Neutrophil (primary cell): ENCODE measurements around the gene TLR9.

Experiments
- H3K27ac ChIP-seq: fragments of 200-600 bp; sonication (generic); 2 replicates; pipeline ENCODE4 v1.5.1; 2016; ENCODE audit warnings: mild to moderate bottlenecking, moderate library complexity
- H3K27me3 ChIP-seq: fragments of 200-600 bp; sonication (generic); 2 replicates; pipeline ENCODE4 v1.6.0; 2016; ENCODE audit warnings: mild to moderate bottlenecking
- H3K36me3 ChIP-seq: fragments of 200-600 bp; sonication (generic); 2 replicates; pipeline ENCODE4 v1.5.1; 2017
- H3K4me1 ChIP-seq, 2 experiments: fragments of 200-600 bp in 1 of 2; sonication (generic) in 1 of 2; 1 replicate in 1 of 2; 2 replicates in 1 of 2; pipeline versions ENCODE4 v1.5.1 to v1.6.1; 2013 to 2016; ENCODE audit warnings: low read depth in 1 of 2, low read length in 1 of 2, mild to moderate bottlenecking in 1 of 2, moderate library complexity in 1 of 2; ENCODE audit not compliant: control insufficient read depth in 1 of 2, insufficient read depth in 1 of 2
- H3K4me3 ChIP-seq, 2 experiments: fragments of 200-600 bp in 1 of 2; sonication (generic) in 1 of 2; 1 replicate in 1 of 2; 2 replicates in 1 of 2; pipeline ENCODE4 v1.5.1; 2013 to 2016; ENCODE audit warnings: low read depth in 1 of 2, low read length in 1 of 2, mild to moderate bottlenecking in 1 of 2, moderate library complexity in 1 of 2
- H3K9me3 ChIP-seq: fragments of 200-600 bp; sonication (generic); 2 replicates; pipeline ENCODE4 v1.5.1; 2016
- TF ChIP-seq, protein P1 (sequence below): fragments of 200-600 bp; sonication (generic); IDR thresholded peaks from 2 replicates; pipeline ENCODE4 v1.5.1; 2016; ENCODE audit warnings: antibody characterized with exemption

The TLR9 gene

DNA sequence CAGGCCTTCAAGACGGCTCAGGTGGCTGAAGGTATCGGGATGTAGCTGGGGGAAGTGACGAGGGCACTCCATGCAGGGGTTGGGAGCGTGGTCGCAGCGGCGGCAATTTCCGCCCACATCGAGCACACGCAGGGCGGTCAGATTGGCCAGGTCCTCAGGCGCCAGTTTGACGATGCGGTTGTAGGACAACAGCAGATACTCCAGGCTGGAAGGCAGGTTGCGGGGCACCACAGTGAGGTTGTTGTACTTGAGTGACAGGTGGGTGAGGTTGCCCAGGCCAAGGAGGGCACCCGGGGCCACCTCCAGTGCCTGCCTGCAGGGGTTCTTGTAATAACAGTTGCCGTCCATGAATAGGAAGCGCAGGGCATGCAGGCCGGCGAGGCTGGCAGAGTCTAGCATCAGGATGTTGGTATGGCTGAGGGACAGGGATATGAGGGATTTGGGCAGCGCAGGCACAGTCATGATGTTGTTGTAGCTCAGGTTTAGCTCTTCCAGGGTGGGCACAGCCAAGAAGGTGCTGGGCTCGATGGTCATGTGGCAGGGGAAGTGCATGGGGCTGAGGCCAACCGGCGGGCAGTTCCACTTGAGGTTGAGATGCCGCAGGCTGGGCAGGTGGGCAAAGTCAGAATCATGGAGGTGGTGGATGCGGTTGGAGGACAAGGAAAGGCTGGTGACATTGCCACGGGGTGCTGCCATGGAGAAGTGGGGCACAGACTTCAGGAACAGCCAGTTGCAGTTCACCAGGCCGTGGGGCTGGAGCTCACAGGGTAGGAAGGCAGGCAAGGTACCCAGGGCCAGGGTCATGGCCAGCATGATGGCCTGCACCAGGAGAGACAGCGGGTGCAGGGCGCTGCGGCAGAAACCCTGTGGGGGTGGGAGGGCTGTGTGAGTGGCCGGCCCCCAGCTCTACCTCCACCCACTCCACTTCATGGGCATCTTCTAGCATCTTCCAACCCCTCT, 1.7 kb downstream of the TLR9 start:
- H3K4me1 ChIP-seq = peaks cover 29 to 39% of the 10 kb centered on the region in 2 experiments

DNA sequence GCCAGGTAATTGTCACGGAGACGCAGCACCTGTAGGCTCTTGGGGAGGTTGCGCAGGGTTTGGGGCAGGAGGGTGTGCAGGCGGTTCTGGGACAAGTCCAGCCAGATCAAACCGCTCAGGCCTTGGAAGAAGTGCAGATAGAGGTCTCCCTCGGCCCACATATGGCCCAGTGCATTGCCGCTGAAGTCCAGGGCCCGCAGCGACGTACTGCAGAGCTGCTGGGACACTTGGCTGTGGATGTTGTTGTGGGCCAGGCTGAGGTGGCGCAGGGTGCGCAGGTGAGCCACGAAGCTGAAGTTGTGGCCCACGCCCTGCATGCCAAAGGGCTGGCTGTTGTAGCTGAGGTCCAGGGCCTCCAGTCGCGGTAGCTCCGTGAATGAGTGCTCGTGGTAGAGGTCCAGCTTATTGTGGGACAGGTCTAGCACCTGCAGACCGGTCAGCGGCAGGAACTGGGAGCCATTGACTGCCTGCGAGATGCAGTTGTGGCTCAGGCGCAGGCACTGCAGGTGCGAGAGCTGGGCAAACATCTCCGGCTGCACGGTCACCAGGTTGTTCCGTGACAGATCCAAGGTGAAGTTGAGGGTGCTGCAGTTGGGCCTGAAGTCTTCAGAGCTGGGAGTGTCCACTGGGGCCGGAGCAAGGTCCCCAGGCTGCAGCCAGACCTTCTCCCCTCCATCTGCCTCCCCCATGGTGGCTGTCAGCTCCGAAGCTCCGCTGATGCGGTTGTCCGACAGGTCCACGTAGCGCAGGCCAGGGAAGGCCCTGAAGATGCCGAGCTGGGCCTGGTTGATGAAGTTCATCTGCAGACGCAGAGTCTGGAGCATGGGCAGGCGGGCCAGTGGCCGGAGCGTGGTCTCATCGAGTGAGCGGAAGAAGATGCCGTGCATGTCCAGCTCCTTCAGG, 2.9 kb downstream of the TLR9 start:
- Histone ChIP-seq H3K27me3 (no peaks in the 10 kb centered on the region), H3K4me3 (no peak overlapping the region), H3K27ac (no peak overlapping the region), H3K4me1 (peaks cover 38 to 51% of the 10 kb centered on the region in 2 experiments), H3K36me3 (peaks cover 47% of the 10 kb centered on the region), H3K9me3 (no peaks in the 10 kb centered on the region)
- TF ChIP-seq, protein P1, sequence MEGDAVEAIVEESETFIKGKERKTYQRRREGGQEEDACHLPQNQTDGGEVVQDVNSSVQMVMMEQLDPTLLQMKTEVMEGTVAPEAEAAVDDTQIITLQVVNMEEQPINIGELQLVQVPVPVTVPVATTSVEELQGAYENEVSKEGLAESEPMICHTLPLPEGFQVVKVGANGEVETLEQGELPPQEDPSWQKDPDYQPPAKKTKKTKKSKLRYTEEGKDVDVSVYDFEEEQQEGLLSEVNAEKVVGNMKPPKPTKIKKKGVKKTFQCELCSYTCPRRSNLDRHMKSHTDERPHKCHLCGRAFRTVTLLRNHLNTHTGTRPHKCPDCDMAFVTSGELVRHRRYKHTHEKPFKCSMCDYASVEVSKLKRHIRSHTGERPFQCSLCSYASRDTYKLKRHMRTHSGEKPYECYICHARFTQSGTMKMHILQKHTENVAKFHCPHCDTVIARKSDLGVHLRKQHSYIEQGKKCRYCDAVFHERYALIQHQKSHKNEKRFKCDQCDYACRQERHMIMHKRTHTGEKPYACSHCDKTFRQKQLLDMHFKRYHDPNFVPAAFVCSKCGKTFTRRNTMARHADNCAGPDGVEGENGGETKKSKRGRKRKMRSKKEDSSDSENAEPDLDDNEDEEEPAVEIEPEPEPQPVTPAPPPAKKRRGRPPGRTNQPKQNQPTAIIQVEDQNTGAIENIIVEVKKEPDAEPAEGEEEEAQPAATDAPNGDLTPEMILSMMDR = no peak

More for the DNA sequence above, 1.7 kb downstream of the TLR9 start:
- H3K4me3 ChIP-seq = no peak overlapping the region
- H3K9me3 ChIP-seq = no peaks in the 10 kb centered on the region
- TF ChIP-seq, protein P1 = no peak
- no peak overlapping the region for H3K27ac ChIP-seq
- peaks cover 59% of the 10 kb centered on the region for H3K36me3 ChIP-seq
- H3K27me3 ChIP-seq = no peaks in the 10 kb centered on the region

DNA sequence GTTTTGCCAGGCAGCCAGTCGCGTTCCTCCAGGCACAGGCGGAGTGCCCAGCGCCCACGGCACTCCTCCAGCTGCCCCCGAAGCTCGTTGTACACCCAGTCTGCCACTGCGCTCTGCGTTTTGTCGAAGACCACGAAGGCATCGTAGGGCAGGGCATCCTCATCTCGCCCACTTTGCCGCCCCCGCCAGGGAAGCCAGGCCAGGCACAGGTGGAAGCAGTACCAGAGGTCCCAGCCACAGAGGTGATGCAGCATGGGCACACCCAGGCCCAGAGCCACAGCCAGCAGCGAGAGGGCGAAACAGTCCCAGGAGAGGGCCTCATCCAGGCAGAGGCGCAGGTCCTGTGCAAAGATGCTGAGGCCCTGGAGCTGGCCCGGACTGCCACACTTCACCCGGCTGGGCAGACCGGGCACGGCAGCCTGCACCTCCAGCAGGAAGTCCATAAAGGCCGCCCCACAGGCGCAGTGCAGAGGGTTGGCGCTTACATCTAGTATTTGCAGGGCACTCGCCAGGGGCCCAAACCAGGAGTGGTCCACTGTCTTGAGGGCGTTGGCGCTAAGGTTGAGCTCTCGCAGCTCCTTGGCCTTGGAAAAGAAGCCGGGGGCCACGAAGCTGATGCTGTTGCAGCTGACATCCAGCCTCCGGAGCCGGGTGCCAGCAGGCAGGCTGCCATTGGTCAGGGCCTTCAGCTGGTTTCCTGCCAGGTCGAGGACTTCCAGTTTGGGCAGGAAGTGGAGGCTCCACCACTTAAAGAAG, 3.7 kb downstream of the TLR9 start:
- H3K27ac ChIP-seq = no peak overlapping the region
- H3K4me1 ChIP-seq = peaks cover 42 to 59% of the 10 kb centered on the region in 2 experiments
- H3K9me3 ChIP-seq = no peaks in the 10 kb centered on the region
- H3K27me3 ChIP-seq = no peaks in the 10 kb centered on the region
- TF ChIP-seq, protein P1 = no peak
- peaks cover 40% of the 10 kb centered on the region for H3K36me3 ChIP-seq
- H3K4me3 ChIP-seq = no peak overlapping the region

DNA sequence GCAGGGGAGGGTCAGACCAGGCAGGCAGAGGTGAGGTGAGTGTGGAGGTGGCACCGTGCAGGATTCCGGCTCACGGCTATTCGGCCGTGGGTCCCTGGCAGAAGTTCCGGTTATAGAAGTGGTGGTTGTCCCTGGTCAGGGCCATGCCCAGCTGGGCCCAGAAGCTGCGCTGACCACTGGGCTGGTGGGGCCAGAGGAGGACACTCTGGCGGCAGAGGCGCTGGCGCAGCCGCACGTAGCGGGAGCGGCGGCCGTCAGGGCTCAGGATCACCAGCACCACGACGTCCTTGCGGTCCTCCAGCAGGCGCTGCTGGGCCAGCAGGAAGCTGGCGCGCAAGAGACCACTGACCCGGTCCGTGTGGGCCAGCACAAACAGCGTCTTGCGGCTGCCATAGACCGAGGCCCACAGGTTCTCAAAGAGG, 4.3 kb downstream of the TLR9 start:
- Histone ChIP-seq H3K4me1 (peaks cover 39 to 58% of the 10 kb centered on the region in 2 experiments), H3K4me3 (no peak overlapping the region), H3K36me3 (peaks cover 45% of the 10 kb centered on the region), H3K27me3 (no peaks in the 10 kb centered on the region), H3K27ac (no peak overlapping the region), H3K9me3 (no peaks in the 10 kb centered on the region)
- TF ChIP-seq, protein P1 = no peak
